B cell (primary cell): ENCODE measurements around the gene PHF13. TPM values are rescaled to one million over a fixed set of nuclear protein-coding genes. Genes with fewer than 3 reads are reported as not detected.

Source experiments
- ATAC-seq: fragments of 200-7000 bp; cut with Tn5 transposase; one replicate; pipeline ENCODE4 v1.10.0; 2021; ENCODE audit warnings: low read depth, mild to moderate bottlenecking, moderate number of reproducible peaks, moderate library complexity
- CTCF ChIA-PET: fragments of 350-600 bp; sonication (Branson Sonifier 250); formaldehyde crosslinking; loops from one replicate; lab custom pipeline; 2021; ENCODE audit warnings: antibody characterized with exemption, inconsistent platforms; lab: Charles Lee
- POLR2A ChIA-PET: fragments of 350-600 bp; sonication (Branson Sonifier 250); formaldehyde crosslinking; loops from one replicate; lab custom pipeline; 2021; ENCODE audit warnings: antibody characterized with exemption; lab: Charles Lee
- DNase-seq: peaks from one replicate; pipeline ENCODE4 v3.0.0; 2013
- H2AFZ ChIP-seq: 2 replicates; pipeline ENCODE4 v1.6.1; 2012; ENCODE audit warnings: mild to moderate bottlenecking, low read depth, low read length; ENCODE audit not compliant: insufficient read depth, poor library complexity, severe bottlenecking
- H3K27ac ChIP-seq, 2 donors: 1 replicate in 1 of 2; 2 replicates in 1 of 2; pipeline ENCODE4 v1.5.1; 2012 to 2013; ENCODE audit warnings: low read length in 2 of 2, mild to moderate bottlenecking in 2 of 2, moderate library complexity in 1 of 2
- H3K27me3 ChIP-seq, 4 experiments: fragments of 200-600 bp in 1 of 4; sonication (generic) in 1 of 4; replicated peaks in 1 of 4; 1 replicate in 2 of 4; 2 replicates in 2 of 4; pipeline versions ENCODE4 v1.6.1 to v1.7.0; 2013 to 2016; ENCODE audit warnings: low read length in 3 of 4, mild to moderate bottlenecking in 2 of 4, mixed read lengths in 1 of 4, moderate library complexity in 1 of 4; ENCODE audit not compliant: insufficient read depth in 4 of 4, control insufficient read depth in 3 of 4; ENCODE audit errors: control extremely low read depth in 1 of 4
- H3K36me3 ChIP-seq, 2 experiments: replicated peaks in 1 of 2; 1 replicate in 1 of 2; 2 replicates in 1 of 2; pipeline versions ENCODE4 v1.6.1 to v1.7.1; 2013; ENCODE audit warnings: low read length in 1 of 2; ENCODE audit not compliant: insufficient read depth in 2 of 2, control insufficient read depth in 1 of 2; ENCODE audit errors: control extremely low read depth in 1 of 2, extremely low read depth in 1 of 2
- H3K4me1 ChIP-seq, 2 donors: fragments of 200-600 bp in 1 of 2; sonication (generic) in 1 of 2; 1 replicate in 1 of 2; 2 replicates in 1 of 2; pipeline versions ENCODE4 v1.5.1 to v1.6.1; 2013 to 2017; ENCODE audit warnings: low read length in 2 of 2; ENCODE audit not compliant: control insufficient read depth in 2 of 2, insufficient read depth in 2 of 2
- H3K4me2 ChIP-seq: replicated peaks from 2 replicates; pipeline ENCODE3; 2012; ENCODE audit warnings: mild to moderate bottlenecking, low read depth, low read length; ENCODE audit not compliant: poor library complexity, severe bottlenecking
- H3K4me3 ChIP-seq, 5 experiments: fragments of 200-600 bp in 1 of 5; sonication (generic) in 1 of 5; 1 replicate in 3 of 5; 2 replicates in 2 of 5; pipeline versions ENCODE4 v1.5.1 to v1.7.0; 2011 to 2016; ENCODE audit warnings: low read length in 4 of 5, mild to moderate bottlenecking in 4 of 5, low read depth in 2 of 5, control low read depth in 1 of 5, moderate library complexity in 1 of 5; ENCODE audit not compliant: insufficient read depth in 1 of 5; ENCODE audit errors: control extremely low read depth in 1 of 5, extremely low read depth in 1 of 5
- H3K79me2 ChIP-seq: fragments of 200-600 bp; sonication (generic); one replicate; pipeline ENCODE4 v1.6.0; 2016; ENCODE audit warnings: low read length; ENCODE audit not compliant: control insufficient read depth, insufficient read depth
- H3K9ac ChIP-seq: fragments of 200-600 bp; sonication (generic); 2 replicates; pipeline ENCODE4 v1.6.1; 2017; ENCODE audit warnings: mild to moderate bottlenecking, low read length, moderate library complexity
- H3K9me3 ChIP-seq, 3 donors: one replicate each; pipeline versions ENCODE4 v1.6.1 to v1.7.1; 2013; ENCODE audit warnings: low read length in 2 of 3; ENCODE audit not compliant: control insufficient read depth in 2 of 3, insufficient read depth in 1 of 3; ENCODE audit errors: control extremely low read depth in 1 of 3
- H4K20me1 ChIP-seq: 2 replicates; pipeline ENCODE4 v1.6.0; 2012; ENCODE audit warnings: mild to moderate bottlenecking, low read length; ENCODE audit not compliant: insufficient read depth, control insufficient read depth, poor library complexity, severe bottlenecking
- H3K27ac Mint-ChIP-seq: one replicate; pipeline ENCODE4 v1.8.0; 2021; ENCODE audit warnings: mixed read lengths
- H3K27me3 Mint-ChIP-seq: one replicate; pipeline ENCODE4 v1.8.0; 2021; ENCODE audit warnings: mixed read lengths
- H3K4me1 Mint-ChIP-seq: one replicate; pipeline ENCODE4 v1.8.0; 2021; ENCODE audit warnings: mixed read lengths
- H3K4me3 Mint-ChIP-seq: one replicate; pipeline ENCODE4 v1.8.0; 2021; ENCODE audit warnings: mixed read lengths
- H3K9me3 Mint-ChIP-seq: one replicate; pipeline ENCODE4 v1.8.0; 2022; ENCODE audit warnings: mixed read lengths; ENCODE audit not compliant: insufficient read depth
- CTCF ChIP-seq: fragments of 200-600 bp; IDR thresholded peaks from one replicate; pipeline ENCODE4 v1.8.0; 2022; ENCODE audit warnings: antibody characterized with exemption, mild to moderate bottlenecking
- EZH2 ChIP-seq: IDR thresholded peaks from 2 replicates; pipeline ENCODE4 v1.6.1; 2012; ENCODE audit warnings: borderline replicate concordance, low read depth, mild to moderate bottlenecking, moderate library complexity, low read length; ENCODE audit not compliant: insufficient read depth, poor library complexity, severe bottlenecking
- WGBS: methylation state at CpG from one replicate; pipeline ENCODE4 v1.1.5; 2013; ENCODE audit warnings: missing lambda C conversion rate; ENCODE audit not compliant: insufficient coverage; 5-methylcytosine and 5-hydroxymethylcytosine counted together
- intact Hi-C: fragments of 100-400 bp; cut with micrococcal nuclease; formaldehyde crosslinking; loops from one replicate; pipeline ENCODE4 v1.10.0; 2022
- polyA plus RNA-seq: library from polyadenylated mRNA; depleted of rRNA; stranded (reverse); fragments of >200 nt; gene quantifications from 2 replicates; pipeline ENCODE4 v1.2.3, GENCODE V29; 2012
- total RNA-seq, 2 donors: library from RNA; stranded (reverse); fragments of 120-200 nt in 1 of 2; gene quantifications; 1 replicate in 1 of 2; 2 replicates in 1 of 2; pipeline versions ENCODE4 v1.2.3 to v1.2.4, GENCODE V29; 2013 to 2022

PHF13 gene
- total and polyA plus RNA-seq, 2 donors (not counting 1 experiment from before 2014, with no cell fraction given) = 5.3 to 11.0 TPM

GRCh38 chr1:6591644-6592043 is 21.9 kb upstream of the PHF13 start:
- ChIA-PET CTCF (interaction anchor here (1.0 kb wide), 1 partner anchor 37 kb away, joined by 4 read pairs; no protein-coding TSS in a partner anchor), POLR2A (no interaction called here)
- Histone ChIP-seq H2AFZ (no peak overlapping the region), H3K36me3 (peaks cover 0 to 72% of the 10 kb centered on the region in 2 experiments), H3K4me1 (peaks cover 0 to 18% of the 10 kb centered on the region in 2 donors), H3K27me3 (no peaks in the 10 kb centered on the region), H3K9me3 (no peaks in the 10 kb centered on the region), H3K27ac (no peak overlapping the region), H3K4me2 (no peak overlapping the region), H3K79me2 (peaks cover 9% of the 10 kb centered on the region), H3K9ac (no peak overlapping the region), H3K4me3 (no peak overlapping the region), H4K20me1 (peaks cover 44% of the 10 kb centered on the region)
- Mint-ChIP-seq H3K27me3 (no peaks in the 10 kb centered on the region), H3K4me3 (no peak overlapping the region), H3K4me1 (peaks cover 10% of the 10 kb centered on the region), H3K9me3 (no peaks in the 10 kb centered on the region), H3K27ac (no peak overlapping the region)
- DNase-seq = no peak
- 81% methylated on average over 6 of the region's 6 CpGs for WGBS
- TF ChIP-seq CTCF (no peak), EZH2 (no peak)
- intact Hi-C loops = no loop called here
- ATAC-seq = no peak

- Mint-ChIP-seq H3K4me1 (peaks cover 10% of the 10 kb centered on the region), H3K4me3 (no peak overlapping the region), H3K9me3 (no peaks in the 10 kb centered on the region), H3K27me3 (no peaks in the 10 kb centered on the region), H3K27ac (no peak overlapping the region)
- ChIA-PET POLR2A (no interaction called here), CTCF (no interaction called here)
- Histone ChIP-seq H3K4me1 (peaks cover 0 to 15% of the 10 kb centered on the region in 2 donors), H3K4me2 (no peak overlapping the region), H2AFZ (no peak overlapping the region), H3K79me2 (peaks cover 17% of the 10 kb centered on the region), H3K4me3 (no peak overlapping the region), H3K27ac (no peak overlapping the region), H3K36me3 (peaks cover 0 to 76% of the 10 kb centered on the region in 2 experiments), H4K20me1 (peaks cover 46% of the 10 kb centered on the region), H3K9me3 (no peaks in the 10 kb centered on the region), H3K9ac (no peak overlapping the region), H3K27me3 (no peaks in the 10 kb centered on the region)
- intact Hi-C loops = no loop called here
- no CpG with 5 or more reads among the region's 5 CpGs for WGBS
- ATAC-seq (no peak), DNase-seq (no peak)
- TF ChIP-seq EZH2 (no peak), CTCF (no peak)
Measured at GRCh38 chr1:6592441-6592840, 21.1 kb upstream of the PHF13 start.
